Mesothelial cell of epicardium (in vitro differentiated cells): Measurements from ENCODE around the gene NAV2. TPM values are rescaled to one million over a fixed set of nuclear protein-coding genes. Genes with fewer than 3 reads are reported as not detected.

Experiments used
- DNase-seq, 2 experiments: peaks; one replicate each; pipeline ENCODE4 v3.0.0; 2021; ENCODE audit warnings: low spot score in 2 of 2; ENCODE audit not compliant: unreplicated experiment in 2 of 2
- H3K27ac Mint-ChIP-seq: 2 replicates; pipeline ENCODE4 v1.8.0; 2021; ENCODE audit warnings: mixed read lengths
- H3K27me3 Mint-ChIP-seq: 2 replicates; pipeline ENCODE4 v1.8.0; 2021; ENCODE audit warnings: low read depth, mixed read lengths
- H3K36me3 Mint-ChIP-seq: 2 replicates; pipeline ENCODE4 v1.8.0; 2021; ENCODE audit warnings: mixed read lengths
- H3K4me1 Mint-ChIP-seq: 2 replicates; pipeline ENCODE4 v1.8.0; 2021; ENCODE audit warnings: mixed read lengths
- H3K4me3 Mint-ChIP-seq: 2 replicates; pipeline ENCODE4 v1.8.0; 2021; ENCODE audit warnings: mild to moderate bottlenecking, moderate library complexity, mixed read lengths
- H3K9me3 Mint-ChIP-seq: 2 replicates; pipeline ENCODE4 v1.8.0; 2021; ENCODE audit warnings: mixed read lengths
- total RNA-seq: library from RNA; stranded (reverse); gene quantifications from 3 replicates; pipeline ENCODE4 v1.2.1, GENCODE V29; 2021
- TF ChIP-seq, protein P1 (sequence below): fragments of 200-600 bp; sonication (generic); IDR thresholded peaks from one replicate; pipeline ENCODE4 v1.5.0; 2021; ENCODE audit warnings: antibody characterized with exemption; ENCODE audit not compliant: unreplicated experiment

Gene NAV2
- total RNA-seq, 1 donor from 2014 or later, result 69.8 TPM

DNA sequence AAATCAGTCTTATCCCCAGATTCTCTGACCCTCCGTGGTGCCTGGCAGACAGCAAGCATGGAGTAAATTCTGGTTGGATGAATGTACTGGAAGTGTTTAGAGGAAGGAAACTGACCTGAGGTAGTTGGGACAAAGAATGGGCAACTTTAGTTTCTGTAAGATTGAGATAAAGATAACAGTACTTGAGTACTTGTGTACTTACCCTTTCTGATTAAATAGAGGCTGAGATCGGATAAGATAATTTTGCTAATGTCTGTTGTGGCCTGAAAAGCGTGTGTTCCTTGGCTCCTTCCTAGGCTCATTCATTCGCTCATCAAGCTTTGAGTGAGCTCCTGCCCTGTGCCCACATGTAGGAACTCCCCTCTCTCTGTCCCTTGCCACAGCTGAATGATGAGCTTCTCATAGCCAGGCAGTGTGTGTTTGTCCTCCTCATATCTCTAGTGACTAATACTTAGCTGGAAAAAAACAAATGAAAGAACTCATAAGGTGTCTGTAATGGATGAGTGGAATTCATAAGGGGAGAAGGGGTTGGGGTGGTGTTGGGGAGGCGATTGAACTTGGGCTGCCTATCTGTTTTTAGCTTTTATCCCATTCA, 329.5 kb downstream of the NAV2 start:
- H3K27ac Mint-ChIP-seq, result peak overlapping the region; percentile 67
- no peaks in the 10 kb centered on the region for H3K27me3 Mint-ChIP-seq
- no peaks in the 10 kb centered on the region for H3K9me3 Mint-ChIP-seq
- TF ChIP-seq, protein P1, sequence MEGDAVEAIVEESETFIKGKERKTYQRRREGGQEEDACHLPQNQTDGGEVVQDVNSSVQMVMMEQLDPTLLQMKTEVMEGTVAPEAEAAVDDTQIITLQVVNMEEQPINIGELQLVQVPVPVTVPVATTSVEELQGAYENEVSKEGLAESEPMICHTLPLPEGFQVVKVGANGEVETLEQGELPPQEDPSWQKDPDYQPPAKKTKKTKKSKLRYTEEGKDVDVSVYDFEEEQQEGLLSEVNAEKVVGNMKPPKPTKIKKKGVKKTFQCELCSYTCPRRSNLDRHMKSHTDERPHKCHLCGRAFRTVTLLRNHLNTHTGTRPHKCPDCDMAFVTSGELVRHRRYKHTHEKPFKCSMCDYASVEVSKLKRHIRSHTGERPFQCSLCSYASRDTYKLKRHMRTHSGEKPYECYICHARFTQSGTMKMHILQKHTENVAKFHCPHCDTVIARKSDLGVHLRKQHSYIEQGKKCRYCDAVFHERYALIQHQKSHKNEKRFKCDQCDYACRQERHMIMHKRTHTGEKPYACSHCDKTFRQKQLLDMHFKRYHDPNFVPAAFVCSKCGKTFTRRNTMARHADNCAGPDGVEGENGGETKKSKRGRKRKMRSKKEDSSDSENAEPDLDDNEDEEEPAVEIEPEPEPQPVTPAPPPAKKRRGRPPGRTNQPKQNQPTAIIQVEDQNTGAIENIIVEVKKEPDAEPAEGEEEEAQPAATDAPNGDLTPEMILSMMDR, result no peak
- no peak for DNase-seq
- H3K4me1 Mint-ChIP-seq, result peaks cover 42% of the 10 kb centered on the region
- no peak overlapping the region for H3K4me3 Mint-ChIP-seq
- H3K36me3 Mint-ChIP-seq, result peaks cover 18% of the 10 kb centered on the region

DNA sequence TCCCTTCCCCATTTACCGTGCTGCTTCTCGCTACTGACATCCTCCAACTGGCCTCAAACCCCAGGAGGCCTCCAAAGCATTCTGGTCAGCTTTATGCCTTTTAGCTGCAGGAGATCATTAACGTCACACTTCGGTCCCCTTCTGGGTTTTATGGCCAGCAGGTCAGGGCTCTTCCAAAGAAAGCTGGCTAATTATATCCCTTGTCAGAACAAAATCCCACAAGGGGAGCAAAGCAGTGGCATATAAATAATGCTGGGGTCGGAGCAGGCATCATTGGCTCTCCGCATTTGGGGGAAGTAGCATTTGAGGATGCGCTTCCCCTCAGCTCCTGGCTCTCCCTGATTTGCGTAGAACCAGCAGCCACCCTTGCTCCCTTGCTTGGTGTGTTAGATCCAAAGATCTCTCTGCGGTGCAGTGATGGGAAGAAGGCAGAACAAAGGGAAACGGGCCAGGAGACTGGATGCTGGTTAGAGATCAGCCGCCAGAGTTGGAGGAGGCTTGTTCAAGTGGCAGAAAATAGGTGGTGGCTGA, 330.2 kb downstream of the NAV2 start:
- H3K27me3 Mint-ChIP-seq, result no peaks in the 10 kb centered on the region
- DNase-seq, result no peak
- no peaks in the 10 kb centered on the region for H3K9me3 Mint-ChIP-seq
- H3K4me3 Mint-ChIP-seq, result no peak overlapping the region
- H3K4me1 Mint-ChIP-seq, result peaks cover 42% of the 10 kb centered on the region
- TF ChIP-seq, protein P1, result no peak
- no peak overlapping the region for H3K27ac Mint-ChIP-seq
- peaks cover 18% of the 10 kb centered on the region for H3K36me3 Mint-ChIP-seq

DNA sequence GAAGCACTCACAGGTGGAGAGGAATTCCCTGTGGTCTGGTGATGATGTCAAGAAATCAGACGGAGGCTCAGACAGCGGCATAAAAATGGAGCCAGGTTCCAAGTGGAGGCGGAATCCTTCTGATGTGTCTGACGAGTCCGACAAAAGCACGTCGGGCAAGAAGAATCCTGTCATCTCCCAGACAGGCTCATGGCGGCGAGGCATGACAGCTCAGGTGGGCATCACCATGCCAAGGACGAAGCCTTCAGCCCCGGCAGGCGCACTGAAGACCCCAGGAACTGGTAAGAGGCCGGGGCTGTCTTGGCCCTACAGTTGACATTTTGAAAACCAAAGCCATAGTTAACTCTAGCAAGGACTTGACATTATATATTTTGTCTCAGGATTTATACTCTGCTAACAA, 331.4 kb downstream of the NAV2 start:
- H3K4me3 Mint-ChIP-seq, result no peak overlapping the region
- peaks cover 41% of the 10 kb centered on the region for H3K4me1 Mint-ChIP-seq
- H3K27ac Mint-ChIP-seq, result no peak overlapping the region
- H3K9me3 Mint-ChIP-seq, result no peaks in the 10 kb centered on the region
- TF ChIP-seq, protein P1, result no peak
- H3K36me3 Mint-ChIP-seq, result peaks cover 20% of the 10 kb centered on the region
- no peak for DNase-seq
- no peaks in the 10 kb centered on the region for H3K27me3 Mint-ChIP-seq

DNA sequence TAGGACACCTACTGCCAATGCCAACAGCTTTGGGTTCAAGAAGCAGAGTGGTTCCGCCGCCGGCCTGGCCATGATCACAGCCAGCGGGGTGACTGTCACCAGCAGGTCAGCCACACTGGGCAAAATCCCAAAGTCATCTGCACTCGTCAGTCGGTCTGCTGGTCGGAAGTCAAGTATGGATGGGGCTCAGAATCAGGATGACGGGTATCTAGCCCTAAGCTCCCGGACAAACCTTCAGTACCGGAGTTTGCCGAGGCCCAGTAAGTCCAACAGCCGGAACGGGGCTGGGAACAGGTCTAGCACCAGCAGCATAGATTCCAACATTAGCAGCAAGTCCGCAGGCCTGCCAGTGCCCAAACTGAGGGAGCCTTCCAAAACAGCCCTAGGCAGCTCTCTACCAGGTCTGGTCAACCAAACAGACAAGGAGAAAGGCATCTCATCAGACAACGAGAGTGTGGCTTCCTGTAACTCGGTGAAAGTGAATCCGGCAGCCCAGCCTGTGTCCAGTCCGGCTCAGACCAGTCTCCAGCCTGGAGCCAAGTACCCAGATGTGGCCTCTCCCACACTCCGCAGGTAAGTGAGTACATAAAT, 332.6 kb downstream of the NAV2 start:
- Mint-ChIP-seq H3K4me1 (peaks cover 47% of the 10 kb centered on the region), H3K27me3 (no peaks in the 10 kb centered on the region), H3K9me3 (no peaks in the 10 kb centered on the region), H3K36me3 (peaks cover 26% of the 10 kb centered on the region), H3K27ac (peak overlapping the region; percentile 28), H3K4me3 (no peak overlapping the region)
- DNase-seq, result no peak
- TF ChIP-seq, protein P1, result no peak

DNA sequence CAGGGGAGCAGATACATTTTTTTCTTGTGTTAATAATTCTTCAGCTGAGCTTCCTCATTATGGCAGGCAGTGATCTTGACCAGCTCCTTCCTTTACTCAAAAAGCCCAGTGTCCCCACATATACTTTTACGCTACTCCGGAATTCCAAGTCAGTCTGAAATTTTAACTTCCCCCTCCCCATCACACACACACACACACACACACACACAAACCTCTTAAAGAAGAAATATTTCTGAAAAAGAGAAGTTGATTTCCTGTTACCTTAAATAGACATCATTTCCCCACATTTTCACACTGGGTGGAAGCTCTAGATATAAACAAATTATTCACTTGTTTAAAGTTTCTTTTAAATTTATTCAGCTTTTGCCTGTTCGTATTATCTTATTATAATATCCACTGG, 333.8 kb downstream of the NAV2 start:
- Mint-ChIP-seq H3K9me3 (no peaks in the 10 kb centered on the region), H3K27ac (peak overlapping the region; percentile 90), H3K36me3 (peaks cover 30% of the 10 kb centered on the region), H3K27me3 (no peaks in the 10 kb centered on the region), H3K4me1 (peaks cover 60% of the 10 kb centered on the region), H3K4me3 (no peak overlapping the region)
- TF ChIP-seq, protein P1, result no peak
- DNase-seq, result no peak
